Measurements from ENCODE around the gene MAP2. TPM values are rescaled to one million over a fixed set of nuclear protein-coding genes. Genes with fewer than 3 reads are reported as not detected.

The MAP2 gene
- total and polyA plus RNA-seq, 2 donors (not counting 3 experiments of a cell fraction or from before 2014, with no cell fraction given) = 19.4 to 46.1 TPM

- Histone ChIP-seq H4K20me1 (replicated peaks; ENCODE audit: control insufficient read depth, extremely low read depth, insufficient read depth, low read length) (no peaks in the 10 kb centered on the region), H2AFZ (ENCODE audit: low read depth, low read length) (no peak overlapping the region), H3K36me3 (ENCODE audit: control insufficient read depth in 2 of 2, extremely low read depth in 1 of 2, insufficient read depth in 2 of 2, low read length in 2 of 2) (no peaks in the 10 kb centered on the region), H3K79me2 (ENCODE audit: control insufficient read depth, insufficient read depth, low read length) (no peaks in the 10 kb centered on the region), H3K4me2 (ENCODE audit: insufficient read depth, low read length) (no peak overlapping the region), H3K9me1 (replicated peaks; ENCODE audit: control insufficient read depth, extremely low read depth, insufficient read depth, low read length) (no peaks in the 10 kb centered on the region), H3K4me1 (ENCODE audit: control insufficient read depth, extremely low read depth, insufficient read depth, low read length) (peaks cover 4% of the 10 kb centered on the region), H3K27ac (ENCODE audit: insufficient read depth, low read depth, low read length) (no peak overlapping the region), H3K27me3 (ENCODE audit: control insufficient read depth in 2 of 2, insufficient read depth in 2 of 2, low read length in 2 of 2) (no peaks in the 10 kb centered on the region), H3K9me3 (replicated peaks; ENCODE audit: control insufficient read depth, insufficient read depth, low read length) (no peaks in the 10 kb centered on the region), H3K4me3 (replicated peaks in 1 of 3; ENCODE audit: insufficient read depth in 1 of 3, low read depth in 1 of 3, low read length in 3 of 3) (no peak overlapping the region), H3K9ac (replicated peaks; ENCODE audit: extremely low read depth, insufficient read depth, low read length) (no peak overlapping the region)
- no peak for FAIRE-seq
- ChIA-PET CTCF (no interaction called here), POLR2A (no interaction called here)
- BruUV-seq (replicated peaks) = no TSS peak
- no peak for DNase-seq (ENCODE audit: low read depth, low spot score)
- intact Hi-C loops (cut with micrococcal nuclease) (no loop called here), dilution Hi-C loops (cut with MboI; ENCODE audit: extremely low pct_ligation_motif_present, low sequenced_read_pairs) (no loop called here)
- no peak for TF ChIP-seq CTCF (IDR thresholded peaks at IDR 0.05; ENCODE audit: extremely low read depth in 1 of 2, insufficient read depth in 1 of 2, low read depth in 1 of 2, low read length in 2 of 2)
- TF ChIP-seq EZH2 (IDR thresholded peaks at IDR 0.05; ENCODE audit: borderline replicate concordance, low read depth, low read length, severe bottlenecking) = no peak
- TF ChIP-seq MAX (IDR thresholded peaks at IDR 0.05; ENCODE audit: insufficient read depth, insufficient read length) = no peak
- TF ChIP-seq POLR2AphosphoS5 (IDR thresholded peaks at IDR 0.05; ENCODE audit: insufficient read depth, low read depth, low read length) = no peak
- TF ChIP-seq GATA2 (IDR thresholded peaks at IDR 0.05; ENCODE audit: insufficient read depth, insufficient read length, low read depth, low read length) = no peak
Measured at GRCh38 chr2:209445485-209445884, 21.6 kb downstream of the MAP2 start.

Data from endothelial cell of umbilical vein (primary cell).